Measurements from ENCODE around the gene PTGDR. TPM values are rescaled to one million over a fixed set of nuclear protein-coding genes. Genes with fewer than 3 reads are reported as not detected.

Gene PTGDR
- total and polyA plus RNA-seq, 2 experiments from 2014 or later, result 2.5 to 3.5 TPM

DNA sequence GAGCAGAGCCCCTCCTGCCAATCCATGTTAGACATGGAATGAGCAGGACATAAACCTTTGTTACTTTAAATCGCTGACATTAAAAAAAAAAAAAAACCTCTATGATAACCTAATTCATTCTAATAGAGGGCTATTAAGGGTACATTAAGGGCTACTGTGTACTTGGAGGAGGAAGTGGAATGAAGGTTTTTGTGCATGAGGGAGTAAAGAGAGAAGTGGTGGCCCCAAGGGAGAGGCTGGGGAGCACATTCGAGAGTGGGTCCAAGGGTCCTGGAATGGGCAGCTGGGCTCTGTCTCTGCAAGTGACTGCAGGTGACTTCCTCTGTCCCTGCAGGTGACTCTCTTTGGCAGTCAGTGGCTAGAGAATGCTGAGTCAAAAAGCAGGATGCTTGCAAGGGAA is 32.1 kb upstream of the PTGDR start:
- Histone ChIP-seq H3K4me3 (no peak overlapping the region), H3K9me3 (ENCODE audit: low read depth) (no peaks in the 10 kb centered on the region), H3K4me2 (no peak overlapping the region), H3K27ac (no peak overlapping the region), H3K9me2 (replicated peaks; ENCODE audit: insufficient read depth) (no peaks in the 10 kb centered on the region), H3K27me3 (no peaks in the 10 kb centered on the region), H3K36me3 (replicated peaks; ENCODE audit: insufficient read depth, low read depth) (no peaks in the 10 kb centered on the region), H2AFZ (no peak overlapping the region), H3K79me2 (no peaks in the 10 kb centered on the region), H3K4me1 (ENCODE audit: insufficient read depth) (no peaks in the 10 kb centered on the region), H4K20me1 (ENCODE audit: insufficient read depth, poor library complexity, severe bottlenecking) (no peaks in the 10 kb centered on the region)
- 83% methylated on average over 2 of the region's 2 CpGs for WGBS (ENCODE audit: low lambda C conversion rate, missing lambda C conversion rate)
- DNase-seq (ENCODE audit: low spot score), result no peak
- TF ChIP-seq EZH2phosphoT487 (IDR thresholded peaks at IDR 0.05; ENCODE audit: low read depth, severe bottlenecking, unreplicated experiment), result no peak
- no peak for TF ChIP-seq EZH2 (IDR thresholded peaks at IDR 0.05; ENCODE audit: borderline replicate concordance)
- TF ChIP-seq, protein P1, sequence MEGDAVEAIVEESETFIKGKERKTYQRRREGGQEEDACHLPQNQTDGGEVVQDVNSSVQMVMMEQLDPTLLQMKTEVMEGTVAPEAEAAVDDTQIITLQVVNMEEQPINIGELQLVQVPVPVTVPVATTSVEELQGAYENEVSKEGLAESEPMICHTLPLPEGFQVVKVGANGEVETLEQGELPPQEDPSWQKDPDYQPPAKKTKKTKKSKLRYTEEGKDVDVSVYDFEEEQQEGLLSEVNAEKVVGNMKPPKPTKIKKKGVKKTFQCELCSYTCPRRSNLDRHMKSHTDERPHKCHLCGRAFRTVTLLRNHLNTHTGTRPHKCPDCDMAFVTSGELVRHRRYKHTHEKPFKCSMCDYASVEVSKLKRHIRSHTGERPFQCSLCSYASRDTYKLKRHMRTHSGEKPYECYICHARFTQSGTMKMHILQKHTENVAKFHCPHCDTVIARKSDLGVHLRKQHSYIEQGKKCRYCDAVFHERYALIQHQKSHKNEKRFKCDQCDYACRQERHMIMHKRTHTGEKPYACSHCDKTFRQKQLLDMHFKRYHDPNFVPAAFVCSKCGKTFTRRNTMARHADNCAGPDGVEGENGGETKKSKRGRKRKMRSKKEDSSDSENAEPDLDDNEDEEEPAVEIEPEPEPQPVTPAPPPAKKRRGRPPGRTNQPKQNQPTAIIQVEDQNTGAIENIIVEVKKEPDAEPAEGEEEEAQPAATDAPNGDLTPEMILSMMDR (IDR thresholded peaks at IDR 0.05; ENCODE audit: poor library complexity), result no peak

DNA sequence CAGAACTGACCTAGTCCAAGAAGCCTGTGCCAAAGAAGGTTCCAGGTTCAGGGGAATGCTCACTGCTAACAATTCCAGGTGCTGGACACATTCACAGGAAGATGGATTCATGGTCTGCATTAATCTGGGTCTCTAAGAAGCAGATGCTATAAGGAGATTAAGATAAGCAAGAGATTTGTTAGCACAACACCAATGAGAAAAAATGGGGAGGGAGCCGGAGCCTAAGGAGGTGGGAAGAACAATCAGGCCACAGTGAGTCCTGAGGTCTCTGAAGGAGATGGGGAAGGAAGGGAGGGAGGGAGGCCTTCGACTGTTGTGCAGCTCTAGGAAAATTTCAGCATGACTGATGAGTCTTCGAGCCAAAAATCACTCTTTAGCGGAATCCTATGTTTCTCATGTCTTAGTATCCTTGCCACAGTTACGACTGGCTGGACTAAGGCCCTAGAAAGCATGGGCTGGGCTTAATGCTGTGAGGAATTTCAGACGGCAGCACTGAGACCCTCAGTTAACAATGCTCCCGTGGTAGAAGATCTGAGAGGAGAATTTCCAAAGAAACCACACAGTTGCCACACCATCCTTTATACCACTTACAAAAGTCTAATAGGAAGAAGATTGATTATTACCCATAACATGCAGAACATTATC is 31.5 kb upstream of the PTGDR start:
- no peaks in the 10 kb centered on the region for H3K9me2 ChIP-seq (replicated peaks; ENCODE audit: insufficient read depth)
- H3K27ac ChIP-seq, result no peak overlapping the region
- WGBS (ENCODE audit: low lambda C conversion rate, missing lambda C conversion rate), result 64% methylated on average over 7 of the region's 7 CpGs
- no peaks in the 10 kb centered on the region for H3K27me3 ChIP-seq
- TF ChIP-seq EZH2phosphoT487 (IDR thresholded peaks at IDR 0.05; ENCODE audit: low read depth, severe bottlenecking, unreplicated experiment) (no peak), EZH2 (IDR thresholded peaks at IDR 0.05; ENCODE audit: borderline replicate concordance) (no peak)
- TF ChIP-seq, protein P1 (IDR thresholded peaks at IDR 0.05; ENCODE audit: poor library complexity), result no peak
- H3K4me1 ChIP-seq (ENCODE audit: insufficient read depth), result no peaks in the 10 kb centered on the region
- no peaks in the 10 kb centered on the region for H3K36me3 ChIP-seq (replicated peaks; ENCODE audit: insufficient read depth, low read depth)
- H3K4me3 ChIP-seq, result no peak overlapping the region
- H3K9me3 ChIP-seq (ENCODE audit: low read depth), result no peaks in the 10 kb centered on the region
- no peak for DNase-seq (ENCODE audit: low spot score)
- H2AFZ ChIP-seq, result no peak overlapping the region
- H3K79me2 ChIP-seq, result no peaks in the 10 kb centered on the region
- no peaks in the 10 kb centered on the region for H4K20me1 ChIP-seq (ENCODE audit: insufficient read depth, poor library complexity, severe bottlenecking)
- H3K4me2 ChIP-seq, result no peak overlapping the region

DNA sequence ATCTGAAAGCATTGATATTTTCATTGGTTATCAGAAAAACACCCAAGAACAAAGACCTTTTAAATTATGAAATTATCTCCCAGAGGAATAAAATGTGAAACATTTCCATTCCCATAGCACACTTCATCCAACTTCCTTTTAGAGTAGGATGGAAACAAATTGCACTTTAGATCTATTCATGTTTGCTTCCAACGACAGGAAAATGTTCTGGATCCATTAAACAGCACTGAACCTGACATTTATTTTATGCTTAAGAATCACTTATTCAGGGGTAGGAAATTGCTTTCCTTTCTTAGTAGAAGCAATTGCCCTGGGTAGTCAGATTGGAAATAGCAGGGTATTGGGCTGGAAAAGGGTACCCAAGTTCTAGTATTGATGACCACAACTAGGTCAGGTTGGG is 28.8 kb upstream of the PTGDR start:
- Histone ChIP-seq H3K27ac (no peak overlapping the region), H3K4me1 (ENCODE audit: insufficient read depth) (no peaks in the 10 kb centered on the region), H3K9me3 (ENCODE audit: low read depth) (no peaks in the 10 kb centered on the region), H3K4me3 (no peak overlapping the region), H3K4me2 (no peak overlapping the region), H4K20me1 (ENCODE audit: insufficient read depth, poor library complexity, severe bottlenecking) (no peaks in the 10 kb centered on the region), H3K36me3 (replicated peaks; ENCODE audit: insufficient read depth, low read depth) (no peaks in the 10 kb centered on the region), H2AFZ (no peak overlapping the region), H3K79me2 (no peaks in the 10 kb centered on the region), H3K27me3 (no peaks in the 10 kb centered on the region), H3K9me2 (replicated peaks; ENCODE audit: insufficient read depth) (no peaks in the 10 kb centered on the region)
- DNase-seq (ENCODE audit: low spot score), result no peak
- TF ChIP-seq, protein P1 (IDR thresholded peaks at IDR 0.05; ENCODE audit: poor library complexity), result no peak
- WGBS (ENCODE audit: low lambda C conversion rate, missing lambda C conversion rate), result 86% methylated on average over 1 of the region's 1 CpG

DNA sequence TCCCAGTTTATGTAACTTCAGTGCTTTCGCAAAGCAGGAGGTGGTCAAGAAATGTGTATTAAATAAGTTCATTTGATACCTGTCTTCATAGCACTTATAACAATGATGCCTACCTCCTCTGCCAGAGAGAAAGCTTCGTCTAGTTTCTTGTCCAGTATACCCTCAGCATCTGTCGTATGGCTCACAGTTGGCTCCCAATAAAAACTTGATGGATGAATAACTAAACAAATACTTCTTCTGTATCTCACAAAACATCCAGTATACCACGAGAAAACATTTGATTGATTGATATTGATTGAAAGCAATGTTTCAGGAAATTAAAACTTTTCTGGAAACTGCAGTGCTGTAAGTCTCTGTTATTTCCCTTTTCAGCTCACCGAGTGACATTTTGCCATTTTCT is 26.9 kb upstream of the PTGDR start:
- Histone ChIP-seq H3K36me3 (replicated peaks; ENCODE audit: insufficient read depth, low read depth) (no peaks in the 10 kb centered on the region), H3K9me3 (ENCODE audit: low read depth) (no peaks in the 10 kb centered on the region), H2AFZ (no peak overlapping the region), H3K4me2 (no peak overlapping the region), H3K27me3 (no peaks in the 10 kb centered on the region), H3K79me2 (no peaks in the 10 kb centered on the region), H4K20me1 (ENCODE audit: insufficient read depth, poor library complexity, severe bottlenecking) (no peaks in the 10 kb centered on the region), H3K27ac (no peak overlapping the region), H3K4me1 (ENCODE audit: insufficient read depth) (no peaks in the 10 kb centered on the region), H3K4me3 (no peak overlapping the region), H3K9me2 (replicated peaks; ENCODE audit: insufficient read depth) (no peaks in the 10 kb centered on the region)
- WGBS (ENCODE audit: low lambda C conversion rate, missing lambda C conversion rate), result 71% methylated on average over 5 of the region's 5 CpGs
- no peak for DNase-seq (ENCODE audit: low spot score)
- TF ChIP-seq, protein P1 (IDR thresholded peaks at IDR 0.05; ENCODE audit: poor library complexity), result no peak
- no peak for TF ChIP-seq EZH2phosphoT487 (IDR thresholded peaks at IDR 0.05; ENCODE audit: low read depth, severe bottlenecking, unreplicated experiment)
- no peak for TF ChIP-seq EZH2 (IDR thresholded peaks at IDR 0.05; ENCODE audit: borderline replicate concordance)
